ENCODE measurements around the gene ARF1. TPM values are rescaled to one million over a fixed set of nuclear protein-coding genes. Genes with fewer than 3 reads are reported as not detected.

Gene ARF1
- total and polyA plus RNA-seq, 2 of the 8 experiments (the other 6 are each of a cell fraction or from before 2014, with no cell fraction given): 265 to 471 TPM

GRCh38 chr1:228095938-228096337 lies 13.4 kb downstream of the ARF1 start (continued):
- TF ChIP-seq E2F6 (IDR thresholded peaks at IDR 0.05): no peak
- TF ChIP-seq ATF3 (IDR thresholded peaks at IDR 0.05; ENCODE audit: insufficient read depth, low read depth, low read length): no peak
- no peak for TF ChIP-seq RXRA (IDR thresholded peaks at IDR 0.05; ENCODE audit: insufficient read depth, low read depth, low read length)
- TF ChIP-seq KDM1A (IDR thresholded peaks at IDR 0.05; ENCODE audit: borderline replicate concordance, low read length): no peak
